ENCODE data around the gene BANF2.
"Not testable (repeated sequence)": the region's sequence is repeated elsewhere in the genome, so short reads cannot be mapped to it uniquely, and the experiment has no call there.

The BANF2 gene

DNA sequence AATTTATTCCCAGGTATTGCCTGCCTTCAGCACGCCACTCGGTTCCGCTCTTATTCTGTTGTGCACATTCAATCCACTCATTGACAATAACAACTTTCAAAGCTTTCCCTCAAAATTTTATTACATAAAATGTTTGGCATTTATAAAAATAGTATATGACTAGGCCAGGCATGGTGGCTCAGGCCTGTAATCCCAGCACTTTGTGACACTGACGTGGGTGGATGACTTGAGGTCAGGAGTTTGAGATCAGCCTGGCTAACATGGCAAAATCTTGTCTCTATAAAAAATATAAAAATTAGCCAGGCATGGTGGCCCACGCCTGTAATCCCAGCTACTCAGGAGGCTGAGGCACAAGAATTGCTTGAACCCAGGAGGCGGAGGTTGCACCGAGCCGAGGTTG is 70.0 kb downstream of the BANF2 start:
- not testable (repeated sequence) for DNase-seq

- no peak for DNase-seq
Measured at GRCh38 chr20:17771206-17772004, 71.6 kb downstream of the BANF2 start.

DNA sequence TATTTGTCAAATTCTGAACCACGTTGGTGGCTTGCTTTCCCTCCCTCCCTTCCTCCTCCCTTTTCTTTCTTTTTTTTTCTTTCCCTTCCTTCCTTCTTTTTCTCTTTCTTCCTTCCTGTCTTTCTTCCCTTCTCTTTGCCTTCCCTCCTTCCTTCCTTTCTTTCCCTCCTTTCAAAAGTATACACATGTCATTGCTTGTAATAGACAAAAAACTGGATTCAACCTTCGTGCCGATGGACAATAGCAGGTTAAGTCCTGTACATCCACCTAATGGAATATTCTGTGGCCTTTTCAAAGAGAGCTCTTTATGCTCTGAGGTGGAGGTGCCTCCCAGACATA is 72.2 kb downstream of the BANF2 start:
- DNase-seq: no peak

DNA sequence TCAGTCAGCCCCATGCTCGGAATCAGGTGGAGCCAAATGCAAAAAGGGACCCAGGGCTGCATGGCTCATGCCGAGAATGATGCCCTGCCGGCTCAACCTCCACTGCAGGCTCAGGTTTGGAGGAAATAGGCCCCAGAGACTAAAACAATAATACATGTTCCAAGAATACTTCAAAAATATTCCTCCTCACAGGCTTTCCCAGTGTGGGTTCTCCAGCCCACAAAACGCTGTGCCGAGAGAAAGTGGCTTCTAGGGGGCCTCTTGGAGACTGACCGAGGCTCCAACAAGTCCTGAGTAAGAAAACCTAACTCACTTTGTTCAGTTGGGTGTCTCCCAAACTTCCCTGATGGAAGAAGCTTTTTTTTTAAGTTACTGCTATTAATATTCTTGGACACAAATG is 73.9 kb downstream of the BANF2 start:
- DNase-seq: no peak

DNA sequence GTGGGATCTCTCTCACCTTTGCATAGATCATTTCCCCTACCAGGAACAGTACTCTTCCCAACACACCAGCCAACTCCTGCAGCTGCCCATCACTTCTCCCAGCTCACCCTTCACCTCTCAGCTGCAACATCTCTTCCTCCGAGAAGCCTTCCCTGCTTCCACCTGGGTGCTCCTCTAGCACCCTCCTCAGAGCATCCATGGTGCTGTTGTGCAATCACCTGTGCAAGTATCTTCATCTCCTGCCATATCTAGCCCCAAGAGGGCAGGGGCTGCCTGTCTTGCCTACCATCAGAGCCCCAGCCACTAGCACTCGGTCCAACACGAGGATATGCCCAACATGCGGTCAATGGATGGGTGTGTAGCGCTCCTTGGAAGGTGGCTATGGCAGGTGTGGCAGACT is 75.8 kb downstream of the BANF2 start:
- no peak for DNase-seq

DNA sequence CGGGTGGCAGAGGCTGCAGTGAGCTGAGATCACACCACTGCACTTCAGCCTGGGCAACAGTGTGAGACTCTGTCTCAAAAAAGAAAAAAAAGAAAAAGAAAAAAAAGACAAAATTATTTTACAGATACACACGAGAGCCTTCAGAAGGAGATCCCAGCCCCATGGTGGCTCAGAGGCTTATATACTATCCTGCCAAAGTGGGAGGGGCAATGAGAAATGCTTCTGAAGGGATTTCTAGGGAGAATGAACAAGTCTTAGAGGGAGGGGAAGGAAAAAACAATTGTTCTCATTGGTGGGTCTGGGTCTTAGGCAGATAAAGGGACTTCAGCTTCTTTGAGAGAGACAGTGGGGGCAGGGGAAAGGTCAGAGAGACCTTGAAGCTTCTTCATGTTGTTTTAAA is 76.8 kb downstream of the BANF2 start:
- no peak for DNase-seq

DNA sequence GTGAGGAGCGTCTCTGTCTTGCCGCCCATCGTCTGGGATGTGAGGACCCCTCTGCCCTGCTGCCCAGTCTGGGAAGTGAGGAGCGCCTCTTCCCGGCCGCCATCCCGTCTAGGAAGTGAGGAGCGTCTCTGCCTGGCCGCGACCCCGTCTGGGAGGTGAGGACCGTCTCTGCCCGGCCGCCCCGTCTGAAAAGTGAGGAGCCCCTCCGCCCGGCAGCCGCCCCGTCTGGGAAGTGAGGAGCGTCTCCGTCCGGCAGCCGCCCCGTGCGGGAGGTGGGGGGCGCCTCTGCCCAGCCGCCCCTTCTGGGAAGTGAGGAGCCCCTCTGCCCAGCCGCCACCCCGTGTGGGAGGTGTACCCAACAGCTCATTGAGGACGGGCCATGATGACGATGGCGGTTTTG is 79.2 kb downstream of the BANF2 start:
- DNase-seq: not testable (repeated sequence)

DNA sequence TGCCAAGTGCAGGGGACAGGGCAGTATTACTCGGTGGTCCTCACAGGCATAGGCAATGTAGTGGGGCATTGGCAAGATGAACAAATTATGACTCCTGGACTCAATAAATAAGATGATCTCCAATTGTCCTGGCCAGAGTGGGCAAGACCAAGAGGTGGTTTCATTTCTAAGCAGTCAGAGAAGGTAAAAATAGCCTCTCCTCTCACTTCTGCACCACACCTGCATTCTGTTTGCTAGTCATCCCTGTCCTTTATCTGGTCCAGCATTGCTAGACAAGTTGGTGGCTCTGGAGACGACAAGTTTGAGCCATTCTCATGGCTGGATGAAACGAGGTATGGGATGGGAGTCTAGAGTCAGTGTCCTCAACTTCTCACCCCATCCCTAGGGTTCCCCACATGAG is 83.0 kb downstream of the BANF2 start:
- no peak for DNase-seq

DNA sequence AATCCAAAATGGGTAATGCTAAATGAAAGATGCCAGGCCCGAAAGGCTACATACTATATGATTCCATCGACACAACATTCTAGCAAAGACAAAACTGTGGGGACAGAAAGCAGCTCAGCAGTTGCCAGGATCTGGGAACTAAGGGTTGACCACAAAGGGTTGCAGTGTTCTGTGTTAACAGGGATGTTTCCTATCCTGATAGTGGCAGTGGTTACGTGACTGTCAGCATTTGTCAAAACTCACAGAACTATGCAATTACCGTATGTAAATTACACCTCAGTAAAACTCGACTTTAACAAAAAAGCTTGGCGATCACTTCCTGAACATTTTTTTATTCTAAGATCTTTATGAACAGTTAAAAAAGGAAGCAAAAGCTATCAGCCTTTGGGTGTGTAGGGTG is 83.9 kb downstream of the BANF2 start:
- no peak for DNase-seq

- no peak for DNase-seq
Measured at GRCh38 chr20:17785007-17785406, 85.2 kb downstream of the BANF2 start.
